DMS 273 treated with DMSO at 0.1 percent for 48 hours (cell line): Measurements from ENCODE around the gene PPM1H.

Source experiments
- DNase-seq: peaks from one replicate; lab custom pipeline; 2025; lab: John Stamatoyannopoulos, UW

Gene PPM1H

DNA sequence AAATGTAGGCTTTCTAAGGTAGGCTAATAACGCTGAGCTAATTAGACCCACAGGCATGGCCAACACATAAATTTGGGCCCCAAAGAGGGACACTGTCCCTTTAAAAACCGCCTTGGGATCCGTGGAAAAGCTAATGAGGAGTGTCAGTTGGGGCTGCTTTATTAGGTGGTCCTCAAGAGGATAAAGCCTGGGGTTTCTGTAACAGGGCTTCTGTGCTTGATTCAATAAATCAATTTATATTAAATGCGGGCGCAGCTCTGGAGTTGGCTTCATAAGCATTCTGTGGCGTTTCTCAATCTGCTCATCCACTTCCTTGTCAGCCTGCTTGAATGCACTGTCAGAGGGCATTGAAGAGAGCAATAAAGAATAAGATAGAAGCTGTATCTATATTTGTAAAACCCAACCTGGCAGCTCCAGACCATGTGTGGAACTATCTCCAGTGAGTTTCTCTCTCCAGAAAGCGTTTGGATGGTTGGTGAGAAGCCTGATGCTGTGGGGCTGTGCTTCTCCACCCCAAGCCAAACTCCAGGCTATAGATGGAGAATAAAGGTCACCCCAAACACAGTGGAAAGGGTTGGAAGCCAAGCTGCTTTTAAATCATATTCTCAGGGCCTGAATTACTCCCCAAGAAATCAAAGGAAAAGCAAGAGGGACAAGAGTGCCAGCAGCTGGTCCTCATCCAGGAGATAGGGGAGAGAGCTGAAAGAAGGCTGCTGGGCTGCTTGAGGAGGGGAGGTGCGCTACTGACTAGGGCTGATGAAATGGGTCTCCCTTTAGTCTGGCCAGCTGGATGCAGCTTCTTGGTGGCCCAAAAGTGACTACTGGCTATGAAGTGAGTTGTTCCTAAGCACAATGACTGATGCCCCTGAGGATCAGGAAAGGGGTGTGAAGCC lies 222.0 kb downstream of the PPM1H start:
- no peak for DNase-seq

DNA sequence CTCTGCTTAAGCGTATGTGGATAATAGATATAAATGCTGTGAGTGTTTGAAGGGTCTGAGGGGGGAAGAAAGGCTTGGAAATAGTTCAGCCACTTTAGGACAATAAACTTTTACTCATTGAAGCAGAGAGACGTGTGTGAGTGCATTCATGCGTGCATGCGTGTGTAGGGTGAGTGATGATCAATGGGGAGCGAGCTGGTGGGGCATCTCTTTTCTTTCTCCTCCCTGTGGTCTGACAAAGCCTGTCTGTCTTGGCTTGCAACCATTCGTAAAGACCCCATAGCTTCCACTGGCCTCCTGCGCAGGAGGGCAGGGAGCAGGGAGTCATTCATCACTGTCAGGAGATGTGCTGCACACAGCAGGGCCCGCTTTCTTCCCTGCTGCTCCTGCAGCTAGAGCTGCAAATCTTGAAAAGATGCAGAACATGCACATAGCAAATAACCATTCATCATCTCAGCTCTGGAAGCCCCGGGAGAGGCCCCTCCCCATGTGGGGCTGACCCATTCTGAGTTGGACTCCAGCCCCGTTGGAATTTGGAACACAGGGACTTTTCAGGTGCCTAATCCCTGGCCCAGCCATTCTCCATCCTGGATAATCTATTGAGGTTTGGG lies 223.2 kb downstream of the PPM1H start:
- no peak for DNase-seq

DNA sequence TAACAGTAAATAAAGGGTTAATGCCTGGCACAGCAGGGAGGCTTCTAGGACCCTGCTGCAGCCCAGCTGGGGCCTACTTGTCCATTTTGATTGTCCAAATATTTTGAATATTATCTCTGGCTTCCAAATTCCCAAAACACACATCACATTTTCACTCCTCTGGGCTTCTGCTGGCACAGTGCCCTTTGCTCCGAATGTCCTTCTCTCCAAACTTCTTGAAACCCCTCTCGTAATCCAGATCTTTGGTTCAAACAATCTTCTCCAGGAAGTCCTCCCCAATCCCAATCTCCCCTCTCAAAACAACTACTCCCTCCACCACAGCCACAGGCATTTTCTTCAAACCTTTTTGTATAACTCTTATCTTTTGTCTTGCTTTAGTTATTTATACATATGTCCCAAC lies 225.6 kb downstream of the PPM1H start:
- no peak for DNase-seq

DNA sequence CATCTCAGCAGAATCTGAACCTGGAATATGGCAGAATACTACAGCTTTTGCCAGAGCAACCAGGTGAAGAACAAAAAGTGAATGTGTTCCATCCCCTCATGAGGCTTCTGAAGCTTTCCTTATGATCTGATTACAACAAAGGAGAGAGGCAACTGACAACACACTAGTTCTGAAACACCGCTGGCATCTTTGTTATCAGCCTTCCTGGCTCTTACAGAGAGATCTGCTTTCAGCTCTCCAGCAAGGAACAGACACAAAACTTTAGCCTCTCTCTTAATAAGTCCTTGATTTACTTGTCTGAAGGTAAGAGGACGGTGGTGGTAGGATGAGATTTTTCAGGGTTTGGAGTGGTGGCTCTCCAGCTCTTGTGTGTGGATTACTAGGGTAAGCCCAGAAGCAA lies 227.0 kb downstream of the PPM1H start:
- DNase-seq, result no peak

DNA sequence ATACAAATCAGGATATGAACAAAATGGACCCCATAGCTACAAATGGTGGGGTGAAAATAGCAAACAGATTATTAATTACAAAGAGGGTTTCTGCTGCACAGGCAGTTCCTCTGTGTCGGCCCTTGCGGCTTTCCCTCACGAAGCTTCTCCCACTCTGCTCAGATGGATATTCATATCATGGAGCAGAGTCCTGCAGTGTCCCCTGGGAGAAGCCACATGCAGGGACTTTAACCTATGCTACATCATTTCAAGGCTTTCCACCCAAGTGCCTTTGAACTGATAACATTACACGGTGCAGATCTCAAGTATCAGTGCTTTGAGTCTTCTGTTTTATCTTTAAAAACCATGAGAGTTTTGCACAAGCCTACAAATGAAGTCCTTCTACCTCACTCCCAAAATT lies 229.1 kb downstream of the PPM1H start:
- DNase-seq, result no peak

DNA sequence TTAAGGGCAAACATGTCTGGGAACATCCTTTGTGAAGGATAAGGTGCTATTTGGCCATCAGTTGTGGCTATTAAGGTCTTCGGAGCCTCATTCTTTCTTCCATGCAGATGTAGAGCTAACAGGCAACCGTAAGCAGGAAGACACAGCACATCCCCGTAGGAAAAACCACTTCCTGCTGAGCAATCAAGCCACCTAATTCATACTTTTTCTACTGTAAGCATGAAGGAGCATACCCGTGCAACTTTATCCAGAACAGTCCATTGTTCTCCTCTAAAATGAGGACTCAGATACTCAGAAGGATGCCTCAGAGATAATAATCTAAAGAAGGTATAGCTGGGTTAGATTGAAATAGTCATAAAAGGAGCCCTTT lies 232.0 kb downstream of the PPM1H start:
- no peak for DNase-seq

DNA sequence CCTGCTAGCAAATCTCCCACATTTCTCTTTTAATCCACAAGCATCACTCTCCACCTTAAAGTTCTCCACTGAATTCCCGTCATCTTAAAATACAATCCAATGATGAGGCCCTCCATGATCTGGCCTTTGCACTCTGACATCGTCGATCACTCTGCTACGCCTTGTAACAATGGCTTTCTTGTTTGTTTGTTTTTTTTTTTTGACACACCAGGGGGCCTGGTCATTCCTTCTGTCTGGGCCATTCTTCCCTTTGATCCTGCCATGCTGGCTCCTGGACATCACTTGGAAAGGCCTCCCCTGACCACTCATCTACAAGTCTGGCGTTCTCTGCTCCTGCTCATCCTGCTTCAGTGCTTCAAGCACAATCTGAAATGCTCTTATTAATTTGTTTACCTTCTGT lies 233.5 kb downstream of the PPM1H start:
- no peak for DNase-seq

DNA sequence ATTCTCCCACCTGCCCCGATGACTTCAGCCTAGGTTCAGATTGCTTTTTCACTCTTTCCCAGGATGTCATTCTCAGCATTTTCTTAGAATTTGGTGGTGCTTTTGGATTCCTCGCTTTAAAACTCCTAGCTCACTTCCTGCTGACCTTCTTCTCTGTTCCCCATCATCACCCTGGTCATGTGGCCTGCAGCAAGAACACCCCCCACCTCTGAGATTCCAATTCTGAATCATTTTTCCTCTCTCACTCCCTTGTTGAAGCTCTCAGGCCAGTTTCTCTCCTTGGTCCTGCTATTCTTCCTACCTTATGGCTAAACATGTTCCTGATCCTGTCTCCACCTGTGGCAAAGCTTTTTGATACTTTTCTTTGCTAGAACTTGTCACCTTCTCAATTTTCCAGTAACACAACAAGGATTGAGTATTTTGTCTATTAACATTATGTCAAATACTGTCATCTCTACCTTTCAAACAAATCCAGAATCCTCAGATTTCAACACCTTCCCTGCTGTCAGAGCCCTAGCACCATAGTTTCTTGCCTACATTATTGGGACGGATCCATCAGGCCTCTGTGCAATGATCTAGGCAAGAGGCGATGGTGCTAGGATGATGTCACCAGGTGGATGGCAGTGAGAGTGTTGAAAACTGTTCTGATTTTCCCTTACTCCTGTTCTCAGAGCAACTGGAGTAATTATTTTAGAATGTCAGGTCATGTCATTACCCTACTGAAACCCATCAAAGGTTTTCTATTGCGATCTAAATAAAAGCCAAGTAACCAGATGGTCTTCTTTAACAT lies 234.7 kb downstream of the PPM1H start:
- DNase-seq, result no peak

DNA sequence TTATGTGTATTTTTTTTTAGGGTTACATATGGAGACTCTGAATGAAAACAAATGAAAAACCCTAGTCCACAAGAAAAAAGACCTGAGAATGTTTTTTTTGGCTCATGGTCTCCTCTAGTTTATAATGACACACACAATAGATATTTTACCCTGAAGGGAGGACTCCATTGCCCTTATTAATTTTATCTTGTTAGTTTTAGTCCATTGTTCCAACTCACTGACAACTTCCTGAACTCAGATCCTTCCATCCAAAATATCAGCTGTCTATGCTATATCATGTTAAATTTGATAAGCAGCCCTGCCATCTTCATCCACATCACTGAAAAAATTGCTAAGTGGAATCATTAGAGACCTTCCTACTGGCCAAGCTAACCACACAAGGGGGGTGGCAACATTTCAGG lies 236.2 kb downstream of the PPM1H start:
- no peak for DNase-seq

DNA sequence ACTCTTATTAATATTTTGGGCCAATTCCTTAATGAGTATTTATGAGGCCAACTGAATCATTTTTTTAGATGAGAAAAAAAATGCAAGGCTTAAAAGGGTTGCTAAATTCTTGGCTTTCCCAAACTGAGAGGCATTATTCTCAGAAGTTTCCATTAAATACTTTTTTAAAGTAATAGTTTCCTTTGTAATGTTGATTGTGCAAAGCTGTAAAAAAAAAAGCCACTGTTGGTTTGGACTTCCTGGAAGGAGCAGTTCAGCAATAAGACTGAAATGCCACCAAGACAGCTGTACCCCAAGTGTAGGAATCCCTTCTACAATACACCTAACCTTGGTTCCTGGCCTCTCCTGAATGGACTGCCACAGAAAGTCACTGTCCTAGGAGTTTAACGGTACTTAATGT lies 237.1 kb downstream of the PPM1H start:
- DNase-seq, result no peak

DNA sequence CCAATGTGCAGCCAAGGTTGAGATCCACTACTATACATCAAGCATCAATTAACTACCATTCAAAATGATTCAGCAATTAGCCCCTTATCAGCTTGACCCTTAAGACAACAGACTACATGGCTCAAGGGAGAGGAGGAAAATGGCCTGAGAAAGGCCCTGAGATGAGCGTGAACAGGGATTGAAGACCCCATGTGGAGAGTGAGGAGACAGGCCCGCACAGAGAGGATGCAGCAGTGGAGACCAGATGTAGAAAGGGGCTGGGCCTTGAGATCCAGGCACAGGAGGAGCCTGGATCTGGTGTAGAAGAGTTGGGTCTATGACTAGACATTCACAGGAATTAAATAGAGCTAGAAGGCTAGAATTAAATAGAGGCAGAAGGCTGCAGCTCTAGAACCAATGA lies 239.3 kb downstream of the PPM1H start:
- DNase-seq, result no peak

DNA sequence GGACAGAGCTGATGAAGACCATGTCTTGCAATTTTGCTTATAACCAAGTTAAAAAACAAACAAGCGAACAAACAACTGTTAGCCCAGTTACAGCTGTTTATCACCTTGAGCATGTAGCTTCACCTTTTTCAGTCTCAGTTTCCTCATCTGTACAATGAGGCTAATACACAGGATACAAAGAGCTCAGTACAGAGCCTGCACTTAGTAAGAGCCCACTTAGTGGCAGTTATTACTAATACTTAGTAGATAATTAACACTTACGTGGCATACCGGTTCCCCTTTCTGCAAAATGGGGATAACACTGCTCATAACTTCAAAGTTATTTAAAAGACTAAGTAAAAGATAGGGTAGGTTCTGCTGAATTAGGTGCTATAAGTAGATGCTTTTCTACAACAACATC lies 240.3 kb downstream of the PPM1H start:
- DNase-seq, result no peak

DNA sequence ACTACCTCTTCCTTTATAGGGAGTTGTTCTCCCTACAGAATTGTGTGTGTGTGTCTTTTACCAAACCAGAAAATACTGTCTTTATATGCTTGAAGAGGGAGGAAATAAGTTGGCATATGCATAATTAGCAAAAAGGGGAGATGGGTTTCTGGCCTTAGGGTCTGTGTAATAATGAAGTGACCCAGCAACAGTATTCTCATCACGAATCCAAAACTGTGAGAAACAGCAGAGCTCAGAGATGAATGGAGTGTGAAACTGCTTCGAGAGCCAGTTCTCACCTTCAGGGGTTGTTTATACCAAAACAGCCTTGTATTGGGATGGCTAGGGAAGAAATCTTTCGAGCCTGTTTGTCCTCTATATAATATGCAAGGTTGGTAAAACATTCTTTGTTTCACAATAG lies 240.8 kb downstream of the PPM1H start:
- no peak for DNase-seq

DNA sequence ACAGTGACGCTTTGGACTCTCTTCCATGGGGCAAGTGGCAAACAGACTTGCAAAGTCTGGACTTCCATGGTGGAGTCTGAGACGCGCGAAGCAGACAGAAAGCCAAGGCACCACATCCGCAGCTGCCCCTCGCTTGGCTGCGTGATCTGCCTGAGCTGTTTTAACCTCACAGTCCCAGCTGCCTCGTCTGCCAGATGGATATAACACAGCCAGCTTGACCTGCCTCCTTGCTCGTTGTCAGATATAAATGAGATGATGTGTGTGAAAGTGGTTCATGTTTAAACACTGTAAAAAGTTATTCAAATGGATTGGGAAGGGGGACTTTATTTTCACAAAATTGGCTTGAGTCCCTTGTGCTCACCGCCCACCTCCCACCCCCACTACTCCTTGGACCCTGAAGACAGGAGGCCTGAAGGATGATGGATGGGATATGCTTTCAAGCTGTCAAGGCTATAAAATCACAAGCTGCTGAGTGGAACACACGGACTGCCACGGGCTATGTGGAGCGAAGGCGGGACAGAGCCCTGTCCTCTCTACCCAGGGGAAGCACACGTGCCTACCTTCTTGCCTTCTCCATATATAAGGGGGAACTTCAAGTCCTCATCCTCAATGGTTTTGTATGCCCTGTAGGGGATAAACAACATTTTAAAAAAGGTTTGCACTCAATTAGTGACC lies 241.4 kb downstream of the PPM1H start:
- DNase-seq, result no peak

DNA sequence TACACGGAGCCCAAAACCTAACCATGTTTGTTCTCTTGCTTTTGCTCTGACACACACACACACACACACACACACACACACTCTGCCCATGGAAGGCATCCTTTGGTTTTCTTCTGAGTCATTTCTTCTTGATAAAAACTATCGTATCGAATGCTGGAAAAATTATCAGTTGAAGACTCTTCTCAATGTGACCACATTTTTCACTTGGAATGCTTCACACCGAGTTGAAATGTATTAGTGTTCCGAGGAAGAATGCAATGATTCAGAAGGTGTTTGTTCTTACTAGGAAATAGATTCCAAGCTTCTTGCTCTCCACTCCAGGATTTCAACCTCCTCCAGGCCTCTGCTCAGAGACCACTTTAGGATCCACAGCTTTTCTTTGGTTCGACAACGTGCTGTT lies 242.1 kb downstream of the PPM1H start:
- no peak for DNase-seq

DNA sequence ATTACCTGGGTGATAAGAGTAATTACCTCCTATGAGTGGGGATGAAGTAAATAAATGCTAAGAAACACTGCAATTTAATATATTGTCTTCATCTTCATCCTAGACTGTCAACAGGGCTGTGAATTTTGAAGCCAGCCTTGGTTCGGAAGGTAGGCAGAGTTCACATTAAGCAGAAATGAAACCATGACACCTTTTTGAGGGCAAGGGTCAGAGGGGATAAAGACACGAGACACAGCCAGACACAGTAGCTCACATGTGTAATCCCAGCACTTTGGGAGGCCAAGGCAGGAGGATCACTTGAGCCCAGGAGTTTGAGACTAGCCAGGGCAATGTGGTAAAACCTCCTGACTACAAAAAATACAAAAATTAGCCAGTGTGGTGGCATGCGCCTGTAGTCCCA lies 243.6 kb downstream of the PPM1H start:
- no peak for DNase-seq

DNA sequence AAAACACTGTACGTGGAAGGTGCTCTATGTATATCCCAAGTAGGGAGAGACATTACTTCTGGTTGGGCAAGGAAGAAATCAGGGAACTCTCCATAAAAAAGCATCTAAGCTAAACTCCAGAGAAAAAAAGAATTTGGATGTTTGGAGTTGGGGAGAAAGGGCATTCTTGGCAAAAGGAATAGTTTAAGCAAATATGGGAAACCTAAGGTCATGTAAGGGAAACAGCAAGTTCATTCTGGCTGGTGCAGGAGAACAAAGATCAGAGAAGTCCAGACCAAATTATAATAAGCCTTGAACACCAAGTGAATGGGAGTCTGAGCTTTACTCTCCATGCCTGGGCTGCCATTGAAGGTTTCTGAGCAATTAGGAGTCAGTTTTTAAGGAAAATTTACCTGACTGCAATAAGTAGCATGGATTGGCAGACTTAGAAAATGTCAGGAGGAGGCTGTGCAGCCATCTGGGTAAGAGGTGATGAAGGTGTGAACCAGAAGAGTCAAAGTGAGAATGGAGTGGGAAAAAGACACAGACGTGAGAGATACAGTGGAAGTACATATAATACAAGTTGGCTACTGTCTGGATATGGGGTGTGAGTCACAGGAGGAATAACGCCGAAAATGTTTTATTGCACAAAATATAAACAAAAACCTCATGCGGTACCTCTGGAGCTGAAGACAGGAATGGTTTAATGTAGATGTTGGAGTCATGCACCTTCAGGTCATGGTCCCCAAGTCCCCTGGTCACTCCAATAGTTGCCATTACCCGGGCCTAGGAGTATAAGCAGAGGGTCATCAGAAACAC lies 245.7 kb downstream of the PPM1H start:
- no peak for DNase-seq

DNA sequence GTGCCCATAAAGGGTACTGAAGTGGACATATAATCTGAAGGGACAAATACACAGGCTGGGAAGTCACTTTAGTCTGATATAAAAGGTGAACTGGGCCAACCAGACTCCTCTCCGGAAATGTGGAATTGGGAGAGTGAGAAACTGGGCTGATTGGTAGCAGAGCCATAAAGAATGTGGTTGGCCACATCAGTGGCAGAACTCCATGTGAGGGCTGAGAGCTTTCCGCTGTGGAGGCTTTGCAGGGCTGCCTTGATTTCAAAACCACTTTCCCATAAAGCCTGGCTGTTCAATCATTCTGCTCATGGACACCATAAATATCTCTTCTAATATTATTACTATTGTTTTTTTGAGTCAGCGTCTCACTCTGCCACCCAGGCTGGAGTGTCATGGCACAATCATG lies 248.0 kb downstream of the PPM1H start:
- no peak for DNase-seq

DNA sequence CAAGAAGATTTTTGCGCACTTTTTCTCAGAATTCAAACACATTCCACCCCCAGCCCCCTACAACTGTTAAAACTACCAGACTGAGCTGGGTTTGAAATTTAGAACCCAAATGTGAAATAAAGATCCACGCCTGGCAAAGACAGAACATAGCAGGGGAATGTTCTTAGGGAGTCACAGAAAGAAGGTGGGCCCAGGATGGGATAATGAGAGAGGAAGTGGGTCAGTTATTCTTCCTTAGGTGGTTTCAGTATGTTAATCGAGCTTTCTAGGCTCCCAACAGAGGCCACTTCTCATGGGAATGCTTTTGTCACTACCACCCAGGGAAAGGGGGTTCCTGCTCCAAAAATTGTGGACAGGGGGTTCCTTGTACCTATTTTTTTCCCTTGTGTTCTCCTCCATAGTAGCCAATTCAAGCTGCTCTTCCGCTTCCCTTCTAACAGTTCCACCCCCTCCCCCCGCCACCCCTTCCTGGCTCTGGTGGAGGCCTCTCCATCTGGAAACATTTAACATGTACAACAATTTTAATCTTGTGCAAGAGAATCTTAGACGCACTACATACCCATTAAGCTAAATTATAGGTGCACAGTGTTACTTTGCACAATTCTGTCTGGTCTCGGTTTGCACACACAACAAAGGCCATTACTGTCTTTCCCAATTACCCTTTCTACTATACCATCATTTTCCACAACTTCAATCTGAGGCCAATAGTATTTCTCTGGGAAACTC lies 250.2 kb downstream of the PPM1H start:
- DNase-seq, result no peak

DNA sequence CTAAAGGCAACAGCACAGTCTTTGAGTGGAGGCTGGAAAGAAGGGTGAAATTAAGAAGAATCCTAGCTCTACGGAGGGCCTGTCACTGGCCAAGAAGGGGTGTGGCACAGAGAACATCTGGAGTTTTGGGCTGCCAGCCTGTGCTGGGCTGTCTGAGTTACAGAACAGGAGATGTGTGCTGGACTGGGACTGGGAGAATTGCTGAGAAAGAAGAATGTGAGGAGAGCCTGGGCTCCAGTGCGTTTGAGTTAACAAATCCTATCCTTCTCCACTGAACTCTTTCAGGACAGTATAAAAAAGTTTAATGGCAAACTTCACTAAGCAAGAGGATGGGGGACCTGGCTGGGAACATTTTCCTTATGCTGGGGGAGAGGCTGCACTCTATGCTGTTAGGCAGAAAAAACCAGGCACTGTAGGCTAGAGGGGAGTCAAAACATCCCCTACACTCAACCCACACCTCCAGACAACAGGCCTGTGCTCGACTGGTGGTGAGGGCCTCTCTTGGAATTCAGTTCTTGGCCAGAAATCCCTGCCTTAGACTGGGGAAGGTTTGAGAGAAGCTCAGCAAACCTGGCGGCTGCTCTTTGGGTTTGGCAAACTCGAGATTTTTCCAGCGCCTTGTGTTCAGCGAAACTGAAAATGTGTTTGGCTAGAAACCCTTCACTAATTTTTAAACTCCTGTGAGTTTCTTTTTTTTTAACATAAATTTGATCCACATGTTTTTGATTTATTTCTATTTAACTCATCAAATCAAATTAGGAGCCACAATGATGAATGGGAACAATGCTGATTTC lies 251.0 kb downstream of the PPM1H start:
- DNase-seq, result peak; percentile 13
